ENCODE data around the gene ZC3H12A. TPM values are rescaled to one million over a fixed set of nuclear protein-coding genes. Genes with fewer than 3 reads are reported as not detected.

Gene ZC3H12A
- total RNA-seq, 1 experiment from 2014 or later = 51.4 TPM

DNA sequence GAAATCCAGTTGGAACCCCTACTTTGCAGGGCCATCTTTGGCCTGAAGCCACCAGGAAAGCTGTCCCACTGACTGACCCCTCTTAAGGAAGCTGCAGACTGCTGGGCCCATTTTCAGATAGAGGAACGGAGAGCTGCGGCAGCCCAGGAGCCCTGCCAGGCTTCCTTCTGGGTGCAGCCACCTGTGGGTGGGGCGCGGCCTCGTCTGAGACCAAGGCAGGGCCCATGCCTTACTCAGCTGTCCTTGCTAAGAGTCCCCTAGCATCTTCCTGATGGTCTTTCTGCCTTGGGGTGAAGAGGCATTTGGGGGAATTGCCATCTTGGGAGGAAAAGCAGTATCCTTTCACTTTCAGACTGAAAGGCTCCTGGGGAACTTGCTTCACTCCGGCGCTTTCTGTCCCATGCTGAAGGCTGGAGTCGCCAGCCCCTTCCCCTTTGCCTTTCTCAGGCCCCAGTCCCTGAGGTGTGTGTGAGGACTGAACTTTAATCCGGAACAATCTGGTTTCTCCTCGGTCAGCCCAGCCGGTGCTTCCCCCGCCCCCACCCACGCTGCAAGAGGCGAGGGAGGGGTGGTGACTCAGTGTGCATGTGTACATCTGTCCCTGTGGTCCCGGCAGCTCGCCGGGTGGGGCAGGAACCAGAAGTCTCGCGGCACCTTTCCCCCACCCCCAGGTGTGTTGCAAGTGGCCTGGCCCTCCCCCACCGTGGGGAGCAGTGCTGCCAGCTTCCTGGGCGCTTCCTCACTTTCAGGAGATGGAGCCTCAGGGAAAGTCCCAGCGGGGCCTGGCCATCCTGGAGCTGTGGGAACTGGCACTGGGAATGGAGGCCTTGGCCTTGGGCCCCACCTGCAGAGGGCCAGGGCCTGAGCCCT lies 5.1 kb downstream of the ZC3H12A start:
- TSS peak; percentile 56 for BruUV-seq (replicated peaks)

DNA sequence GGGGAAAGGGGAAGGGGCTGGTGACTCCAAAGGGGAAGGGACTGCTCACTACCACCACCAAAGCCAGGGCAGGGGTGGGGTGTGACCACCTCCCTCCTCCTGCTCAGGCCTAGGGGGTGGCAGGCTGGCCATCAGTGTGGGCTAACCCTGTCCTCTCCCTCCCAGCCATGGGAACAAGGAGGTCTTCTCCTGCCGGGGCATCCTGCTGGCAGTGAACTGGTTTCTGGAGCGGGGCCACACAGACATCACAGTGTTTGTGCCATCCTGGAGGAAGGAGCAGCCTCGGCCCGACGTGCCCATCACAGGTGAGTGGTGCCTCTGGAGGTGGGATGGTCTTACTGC lies 5.7 kb downstream of the ZC3H12A start:
- DNase-seq (ENCODE audit: unreplicated experiment) = no peak
- Mint-ChIP-seq H3K4me3 (ENCODE audit: unreplicated experiment) (peak overlapping the region; percentile 89), H3K27ac (ENCODE audit: low read depth, unreplicated experiment) (peak overlapping the region; percentile 93), H3K9me3 (ENCODE audit: unreplicated experiment) (no peaks in the 10 kb centered on the region), H3K36me3 (ENCODE audit: insufficient read depth, unreplicated experiment) (peaks cover 98% of the 10 kb centered on the region), H3K4me1 (ENCODE audit: insufficient read depth, unreplicated experiment) (peaks cover 39% of the 10 kb centered on the region), H3K27me3 (ENCODE audit: insufficient read depth, unreplicated experiment) (no peaks in the 10 kb centered on the region)
- intact Hi-C loops (cut with micrococcal nuclease) = no loop called here
- CTCF ChIA-PET = interaction anchor here (2.4 kb wide), 1 partner anchor 25 kb away, joined by 19 read pairs; no protein-coding TSS in a partner anchor
- POLR2A ChIA-PET = interaction anchor here (0.7 to 10.2 kb wide), 16 partner anchors 6 to 1016 kb away, joined by 3 to 159 read pairs (median 6); partner anchors contain the start of genes C1orf122, GNL2, MEAF6 and MRPS15
- TSS peak; percentile 0 for BruUV-seq (replicated peaks)
- TF ChIP-seq, protein P1, sequence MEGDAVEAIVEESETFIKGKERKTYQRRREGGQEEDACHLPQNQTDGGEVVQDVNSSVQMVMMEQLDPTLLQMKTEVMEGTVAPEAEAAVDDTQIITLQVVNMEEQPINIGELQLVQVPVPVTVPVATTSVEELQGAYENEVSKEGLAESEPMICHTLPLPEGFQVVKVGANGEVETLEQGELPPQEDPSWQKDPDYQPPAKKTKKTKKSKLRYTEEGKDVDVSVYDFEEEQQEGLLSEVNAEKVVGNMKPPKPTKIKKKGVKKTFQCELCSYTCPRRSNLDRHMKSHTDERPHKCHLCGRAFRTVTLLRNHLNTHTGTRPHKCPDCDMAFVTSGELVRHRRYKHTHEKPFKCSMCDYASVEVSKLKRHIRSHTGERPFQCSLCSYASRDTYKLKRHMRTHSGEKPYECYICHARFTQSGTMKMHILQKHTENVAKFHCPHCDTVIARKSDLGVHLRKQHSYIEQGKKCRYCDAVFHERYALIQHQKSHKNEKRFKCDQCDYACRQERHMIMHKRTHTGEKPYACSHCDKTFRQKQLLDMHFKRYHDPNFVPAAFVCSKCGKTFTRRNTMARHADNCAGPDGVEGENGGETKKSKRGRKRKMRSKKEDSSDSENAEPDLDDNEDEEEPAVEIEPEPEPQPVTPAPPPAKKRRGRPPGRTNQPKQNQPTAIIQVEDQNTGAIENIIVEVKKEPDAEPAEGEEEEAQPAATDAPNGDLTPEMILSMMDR (IDR thresholded peaks at IDR 0.05; ENCODE audit: unreplicated experiment) = no peak

More for the DNA sequence above, 5.1 kb downstream of the ZC3H12A start:
- DNase-seq (ENCODE audit: unreplicated experiment) = peak; percentile 99
- intact Hi-C loops (cut with micrococcal nuclease) = loop anchor here (5.0 to 10.0 kb wide), 4 partner anchors 55 to 325 kb away; partner anchors contain the start of genes C1orf122, CDCA8, GNL2 and YRDC
- CTCF ChIA-PET = interaction anchor here (0.6 to 10.4 kb wide), 11 partner anchors 9 to 904 kb away, joined by 3 to 144 read pairs (median 5); partner anchors contain the start of gene MEAF6
- no peaks in the 10 kb centered on the region for H3K27me3 Mint-ChIP-seq (ENCODE audit: insufficient read depth, unreplicated experiment)
- POLR2A ChIA-PET = interaction anchor here (0.6 to 10.2 kb wide), 23 partner anchors 7 to 1015 kb away, joined by 3 to 159 read pairs (median 5); partner anchors contain the start of genes C1orf122, CDCA8, GNL2 and MEAF6
- no peaks in the 10 kb centered on the region for H3K9me3 Mint-ChIP-seq (ENCODE audit: unreplicated experiment)
- peak overlapping the region; percentile 93 for H3K27ac Mint-ChIP-seq (ENCODE audit: low read depth, unreplicated experiment)
- peak overlapping the region; percentile 89 for H3K4me3 Mint-ChIP-seq (ENCODE audit: unreplicated experiment)
- peaks cover 95% of the 10 kb centered on the region for H3K36me3 Mint-ChIP-seq (ENCODE audit: insufficient read depth, unreplicated experiment)
- TF ChIP-seq, protein P1 (IDR thresholded peaks at IDR 0.05; ENCODE audit: unreplicated experiment) = no peak
- H3K4me1 Mint-ChIP-seq (ENCODE audit: insufficient read depth, unreplicated experiment) = peaks cover 37% of the 10 kb centered on the region

DNA sequence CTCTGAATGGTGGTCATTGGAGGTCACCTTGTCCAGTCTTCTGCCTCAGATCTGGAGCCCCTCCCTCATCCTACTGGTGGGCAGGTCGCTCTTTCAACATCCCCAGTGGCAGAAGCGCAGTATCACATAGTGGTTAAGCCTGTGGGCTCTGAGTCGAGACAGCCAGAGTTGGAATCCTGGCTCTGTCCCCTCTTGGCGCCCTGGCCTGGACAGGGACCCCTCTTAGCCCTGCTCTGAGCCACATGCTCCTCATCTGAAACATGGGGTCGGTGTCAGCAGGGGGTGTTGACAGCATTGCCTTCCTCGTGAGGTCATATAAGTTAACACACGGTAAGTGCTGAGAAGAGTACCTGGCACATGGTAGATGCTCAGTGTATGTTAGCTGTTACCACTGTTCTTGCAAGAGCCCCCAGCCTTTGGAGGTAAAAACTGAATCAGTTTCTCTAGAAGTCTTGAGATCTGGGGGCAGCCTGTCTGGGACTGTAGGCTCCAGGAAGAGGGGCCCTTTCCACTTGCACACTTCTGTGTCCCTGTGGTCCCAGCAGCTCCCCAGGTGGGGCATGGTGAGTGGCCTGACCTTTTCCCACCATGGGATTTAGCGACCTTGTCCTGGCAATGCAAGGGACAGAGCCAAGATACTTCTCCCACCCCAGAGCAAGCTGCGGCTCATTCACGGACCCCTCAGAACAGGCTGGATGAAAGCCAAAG lies 6.4 kb downstream of the ZC3H12A start:
- CTCF ChIA-PET = interaction anchor here (0.6 to 1.5 kb wide), 2 partner anchors 27 to 1112 kb away, joined by 3 to 6 read pairs; no protein-coding TSS in a partner anchor
- Mint-ChIP-seq H3K27ac (ENCODE audit: low read depth, unreplicated experiment) (peak overlapping the region; percentile 93), H3K4me1 (ENCODE audit: insufficient read depth, unreplicated experiment) (peaks cover 39% of the 10 kb centered on the region), H3K27me3 (ENCODE audit: insufficient read depth, unreplicated experiment) (no peaks in the 10 kb centered on the region), H3K4me3 (ENCODE audit: unreplicated experiment) (peak overlapping the region; percentile 89), H3K9me3 (ENCODE audit: unreplicated experiment) (no peaks in the 10 kb centered on the region), H3K36me3 (ENCODE audit: insufficient read depth, unreplicated experiment) (peaks cover 98% of the 10 kb centered on the region)
- no TSS peak for BruUV-seq (replicated peaks)
- peak; percentile 6 for DNase-seq (ENCODE audit: unreplicated experiment)
- intact Hi-C loops (cut with micrococcal nuclease) = no loop called here
- POLR2A ChIA-PET = interaction anchor here (0.7 to 1.2 kb wide), 3 partner anchors 15 to 509 kb away, joined by 3 to 4 read pairs (median 4); partner anchors contain the start of gene SF3A3
- TF ChIP-seq, protein P1 (IDR thresholded peaks at IDR 0.05; ENCODE audit: unreplicated experiment) = no peak
